22Rv1 (cell line): ENCODE results near the gene RNF150.

Source experiments
- CTCF ChIP-seq: fragments of 450-650 bp; IDR thresholded peaks from 2 replicates; pipeline ENCODE4 v1.5.1; 2017; ENCODE audit warnings: mild to moderate bottlenecking
- ZFX ChIP-seq: fragments of 450-650 bp; IDR thresholded peaks from 2 replicates; pipeline ENCODE4 v1.6.1; 2017; ENCODE audit warnings: antibody characterized with exemption, borderline replicate concordance

GRCh38 chr4:140829825-140830224 lies 303.4 kb downstream of the RNF150 start:
- TF ChIP-seq CTCF: no peak
- no peak for TF ChIP-seq ZFX
